Loucy (cell line): Measurements from ENCODE around the gene KLHL4.
"Not testable (repeated sequence)": the region's sequence is repeated elsewhere in the genome, so short reads cannot be mapped to it uniquely, and the experiment has no call there.

Experiments used
- H2AFZ ChIP-seq: fragments of 200-600 bp; sonication (generic); 2 replicates; pipeline ENCODE4 v1.6.0; 2016; ENCODE audit warnings: antibody characterized with exemption, mild to moderate bottlenecking, low read length, moderate library complexity
- H3F3A ChIP-seq: fragments of 200-600 bp; 2 replicates; pipeline ENCODE4 v1.6.0; 2016; ENCODE audit warnings: antibody characterized with exemption, low read depth, mild to moderate bottlenecking
- H3K27me3 ChIP-seq: fragments of 200-600 bp; sonication (generic); 2 replicates; pipeline ENCODE4 v1.6.1; 2014; ENCODE audit warnings: low read length, mild to moderate bottlenecking; ENCODE audit not compliant: insufficient read depth, poor library complexity, severe bottlenecking
- H3K36me3 ChIP-seq: fragments of 200-600 bp; sonication (generic); 2 replicates; pipeline ENCODE4 v1.6.1; 2016; ENCODE audit warnings: low read length; ENCODE audit not compliant: insufficient read depth
- H3K4me1 ChIP-seq: fragments of 200-600 bp; sonication (generic); 2 replicates; pipeline ENCODE4 v1.5.1; 2014; ENCODE audit warnings: low read length, mild to moderate bottlenecking; ENCODE audit not compliant: insufficient read depth, poor library complexity, severe bottlenecking
- H3K4me2 ChIP-seq: fragments of 200-600 bp; sonication (generic); 2 replicates; pipeline ENCODE4 v1.6.0; 2014; ENCODE audit warnings: antibody characterized with exemption, low read length, low read depth, mild to moderate bottlenecking; ENCODE audit not compliant: poor library complexity, severe bottlenecking
- H3K4me3 ChIP-seq: fragments of 200-600 bp; sonication (generic); 2 replicates; pipeline ENCODE4 v1.5.1; 2014; ENCODE audit warnings: low read length, mild to moderate bottlenecking, mixed read lengths; ENCODE audit not compliant: poor library complexity, severe bottlenecking
- H3K79me2 ChIP-seq: fragments of 200-600 bp; sonication (generic); 2 replicates; pipeline ENCODE4 v1.6.1; 2014; ENCODE audit warnings: low read length; ENCODE audit not compliant: insufficient read depth
- H3K9ac ChIP-seq: fragments of 200-600 bp; sonication (generic); 2 replicates; pipeline ENCODE4 v1.6.0; 2014; ENCODE audit warnings: mild to moderate bottlenecking, low read depth, low read length, moderate library complexity; ENCODE audit not compliant: poor library complexity, severe bottlenecking
- H3K9me2 ChIP-seq: fragments of 200-600 bp; sonication (generic); replicated peaks from 2 replicates; pipeline ENCODE4 v1.6.1; 2016; ENCODE audit warnings: low read depth, low read length, mixed read lengths
- H3K9me3 ChIP-seq: fragments of 200-600 bp; sonication (generic); 2 replicates; pipeline ENCODE4 v1.6.1; 2014; ENCODE audit warnings: mild to moderate bottlenecking, antibody characterized with exemption, low read length, low read depth; ENCODE audit not compliant: insufficient read depth
- H4K20me1 ChIP-seq: fragments of 200-600 bp; sonication (generic); 2 replicates; pipeline ENCODE4 v1.6.0; 2014; ENCODE audit warnings: antibody characterized with exemption, low read length, mild to moderate bottlenecking; ENCODE audit not compliant: insufficient read depth, poor library complexity, severe bottlenecking
- EZH2phosphoT487 ChIP-seq: fragments of 200-600 bp; IDR thresholded peaks from 2 replicates; pipeline ENCODE4 v1.6.1; 2018; ENCODE audit warnings: antibody characterized with exemption, mild to moderate bottlenecking, moderate library complexity, borderline replicate concordance
- TF ChIP-seq, protein P1 (sequence below): fragments of 200-600 bp; sonication (generic); conservative IDR thresholded peaks from 2 replicates; pipeline ENCODE4 v1.5.1; 2014; ENCODE audit warnings: mild to moderate bottlenecking, antibody characterized with exemption, low read length

KLHL4 gene

DNA sequence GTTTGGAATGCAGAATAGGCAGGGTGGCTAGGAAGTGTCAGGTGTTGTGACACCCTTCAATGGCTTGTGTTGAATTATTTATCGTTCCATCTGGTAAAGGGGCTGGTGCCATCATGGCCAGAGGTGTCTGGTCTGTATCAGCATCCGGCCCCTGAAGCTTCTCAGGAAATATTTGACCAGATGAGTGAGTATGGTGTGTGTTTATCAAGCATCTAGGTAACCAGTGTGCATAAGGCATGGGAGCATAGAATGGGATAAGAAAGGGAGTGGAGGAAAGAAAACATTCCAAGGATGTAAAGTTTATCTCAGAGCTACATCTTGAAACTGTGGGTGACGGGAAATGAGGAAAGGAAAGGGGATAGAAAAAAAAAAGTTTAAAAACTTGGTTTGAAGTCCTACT lies 109.4 kb downstream of the KLHL4 start:
- no peaks in the 10 kb centered on the region for H3K27me3 ChIP-seq
- no peak overlapping the region for H3K9ac ChIP-seq
- H3F3A ChIP-seq, result no peaks in the 10 kb centered on the region
- no peaks in the 10 kb centered on the region for H3K79me2 ChIP-seq
- no peak for TF ChIP-seq EZH2phosphoT487
- TF ChIP-seq, protein P1, sequence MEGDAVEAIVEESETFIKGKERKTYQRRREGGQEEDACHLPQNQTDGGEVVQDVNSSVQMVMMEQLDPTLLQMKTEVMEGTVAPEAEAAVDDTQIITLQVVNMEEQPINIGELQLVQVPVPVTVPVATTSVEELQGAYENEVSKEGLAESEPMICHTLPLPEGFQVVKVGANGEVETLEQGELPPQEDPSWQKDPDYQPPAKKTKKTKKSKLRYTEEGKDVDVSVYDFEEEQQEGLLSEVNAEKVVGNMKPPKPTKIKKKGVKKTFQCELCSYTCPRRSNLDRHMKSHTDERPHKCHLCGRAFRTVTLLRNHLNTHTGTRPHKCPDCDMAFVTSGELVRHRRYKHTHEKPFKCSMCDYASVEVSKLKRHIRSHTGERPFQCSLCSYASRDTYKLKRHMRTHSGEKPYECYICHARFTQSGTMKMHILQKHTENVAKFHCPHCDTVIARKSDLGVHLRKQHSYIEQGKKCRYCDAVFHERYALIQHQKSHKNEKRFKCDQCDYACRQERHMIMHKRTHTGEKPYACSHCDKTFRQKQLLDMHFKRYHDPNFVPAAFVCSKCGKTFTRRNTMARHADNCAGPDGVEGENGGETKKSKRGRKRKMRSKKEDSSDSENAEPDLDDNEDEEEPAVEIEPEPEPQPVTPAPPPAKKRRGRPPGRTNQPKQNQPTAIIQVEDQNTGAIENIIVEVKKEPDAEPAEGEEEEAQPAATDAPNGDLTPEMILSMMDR, result no peak
- no peaks in the 10 kb centered on the region for H4K20me1 ChIP-seq
- no peaks in the 10 kb centered on the region for H3K36me3 ChIP-seq
- H2AFZ ChIP-seq, result no peak overlapping the region
- H3K4me1 ChIP-seq, result no peaks in the 10 kb centered on the region
- H3K4me3 ChIP-seq, result no peak overlapping the region
- H3K9me3 ChIP-seq, result no peaks in the 10 kb centered on the region
- H3K4me2 ChIP-seq, result no peak overlapping the region
- no peaks in the 10 kb centered on the region for H3K9me2 ChIP-seq

DNA sequence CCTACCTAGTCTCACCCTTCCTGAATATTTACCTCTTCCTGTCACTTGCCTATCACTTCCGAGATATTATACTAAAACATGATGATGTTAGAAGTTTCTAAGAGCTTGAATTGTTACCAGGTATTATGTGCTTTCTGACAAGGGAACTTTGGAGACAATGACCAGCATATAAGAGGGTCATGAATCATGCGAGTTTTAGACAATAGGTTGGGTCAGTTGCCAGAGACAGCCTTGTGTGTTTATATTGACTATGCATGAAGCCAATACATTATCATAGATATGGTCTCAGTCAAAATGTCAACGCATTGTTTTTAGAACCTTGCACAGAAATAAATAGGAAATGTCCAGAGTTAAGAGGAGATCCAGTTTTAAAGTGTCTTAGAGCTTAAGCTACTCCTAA lies 116.8 kb downstream of the KLHL4 start:
- no peaks in the 10 kb centered on the region for H3K9me2 ChIP-seq
- H4K20me1 ChIP-seq, result no peaks in the 10 kb centered on the region
- H3F3A ChIP-seq, result no peaks in the 10 kb centered on the region
- H3K4me1 ChIP-seq, result no peaks in the 10 kb centered on the region
- H2AFZ ChIP-seq, result no peak overlapping the region
- H3K9ac ChIP-seq, result no peak overlapping the region
- no peaks in the 10 kb centered on the region for H3K79me2 ChIP-seq
- H3K36me3 ChIP-seq, result no peaks in the 10 kb centered on the region
- no peak overlapping the region for H3K4me2 ChIP-seq
- H3K9me3 ChIP-seq, result no peaks in the 10 kb centered on the region
- no peaks in the 10 kb centered on the region for H3K27me3 ChIP-seq
- TF ChIP-seq, protein P1, result no peak
- no peak overlapping the region for H3K4me3 ChIP-seq

GRCh38 chrX:87636533-87636932 lies 118.9 kb downstream of the KLHL4 start:
- Histone ChIP-seq H3K9me3 (no peaks in the 10 kb centered on the region), H3K36me3 (no peaks in the 10 kb centered on the region), H4K20me1 (no peaks in the 10 kb centered on the region), H3K4me3 (no peak overlapping the region), H3K79me2 (no peaks in the 10 kb centered on the region), H3K4me1 (no peaks in the 10 kb centered on the region), H2AFZ (no peak overlapping the region), H3K4me2 (no peak overlapping the region), H3K27me3 (no peaks in the 10 kb centered on the region), H3K9ac (no peak overlapping the region), H3F3A (no peaks in the 10 kb centered on the region), H3K9me2 (no peaks in the 10 kb centered on the region)
- TF ChIP-seq, protein P1, result no peak
- TF ChIP-seq EZH2phosphoT487, result no peak

- H3K9ac ChIP-seq, H4K20me1 ChIP-seq, H3F3A ChIP-seq, H2AFZ ChIP-seq, H3K27me3 ChIP-seq, H3K9me3 ChIP-seq, H3K4me1 ChIP-seq, H3K4me2 ChIP-seq, H3K79me2 ChIP-seq, H3K4me3 ChIP-seq, H3K9me2 ChIP-seq, H3K36me3 ChIP-seq: not testable (repeated sequence)
Measured at GRCh38 chrX:87641439-87641838, 123.8 kb downstream of the KLHL4 start.
